Measurements from ENCODE around the gene PDCD1.

DNA sequence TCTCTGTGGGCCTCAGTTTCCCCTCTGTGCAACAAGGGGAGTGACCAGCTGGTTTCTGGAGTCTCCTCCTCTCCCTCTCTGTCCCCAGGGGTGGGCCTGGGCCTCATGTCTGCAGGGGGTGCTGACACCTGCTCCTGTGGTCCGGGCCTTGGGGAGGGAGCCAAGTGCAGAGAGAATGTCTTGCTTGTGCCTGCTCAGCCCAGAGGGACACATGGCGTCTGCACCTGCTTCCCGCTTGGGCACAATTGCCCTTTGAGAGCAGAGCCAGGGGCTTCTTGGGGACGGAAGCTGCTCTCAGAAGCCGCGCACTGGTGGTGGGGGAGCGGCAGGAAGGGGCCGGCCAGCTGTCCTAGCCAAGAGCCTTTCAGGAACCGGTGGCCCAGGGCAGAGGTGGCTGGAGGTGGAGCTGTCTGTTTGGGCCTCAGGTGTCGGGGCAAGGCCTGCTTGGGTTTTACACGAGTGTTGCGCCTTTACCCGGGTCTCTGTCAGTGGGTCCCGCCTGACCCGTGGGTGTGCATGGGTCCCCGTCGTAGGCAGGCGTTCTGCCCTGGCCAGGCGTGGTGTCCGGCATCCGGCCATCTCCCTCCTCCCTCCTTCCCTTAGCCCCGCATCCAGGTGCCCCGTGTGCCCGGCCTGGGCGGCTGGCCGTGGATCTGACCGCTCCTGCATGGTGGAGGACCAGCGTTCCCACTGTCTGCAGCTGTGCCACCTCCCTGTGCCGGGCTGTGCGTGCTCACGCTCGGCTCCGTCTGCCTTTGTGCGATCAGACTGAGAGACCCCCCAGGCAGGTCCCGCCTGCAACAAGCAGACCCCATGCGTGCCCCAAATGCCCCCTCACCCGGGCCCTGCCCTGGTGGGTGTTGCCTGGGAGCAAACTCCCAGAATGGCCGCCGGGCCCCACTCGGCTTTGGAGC is 45.7 kb downstream of the PDCD1 start:
- TF ChIP-seq, protein P1, sequence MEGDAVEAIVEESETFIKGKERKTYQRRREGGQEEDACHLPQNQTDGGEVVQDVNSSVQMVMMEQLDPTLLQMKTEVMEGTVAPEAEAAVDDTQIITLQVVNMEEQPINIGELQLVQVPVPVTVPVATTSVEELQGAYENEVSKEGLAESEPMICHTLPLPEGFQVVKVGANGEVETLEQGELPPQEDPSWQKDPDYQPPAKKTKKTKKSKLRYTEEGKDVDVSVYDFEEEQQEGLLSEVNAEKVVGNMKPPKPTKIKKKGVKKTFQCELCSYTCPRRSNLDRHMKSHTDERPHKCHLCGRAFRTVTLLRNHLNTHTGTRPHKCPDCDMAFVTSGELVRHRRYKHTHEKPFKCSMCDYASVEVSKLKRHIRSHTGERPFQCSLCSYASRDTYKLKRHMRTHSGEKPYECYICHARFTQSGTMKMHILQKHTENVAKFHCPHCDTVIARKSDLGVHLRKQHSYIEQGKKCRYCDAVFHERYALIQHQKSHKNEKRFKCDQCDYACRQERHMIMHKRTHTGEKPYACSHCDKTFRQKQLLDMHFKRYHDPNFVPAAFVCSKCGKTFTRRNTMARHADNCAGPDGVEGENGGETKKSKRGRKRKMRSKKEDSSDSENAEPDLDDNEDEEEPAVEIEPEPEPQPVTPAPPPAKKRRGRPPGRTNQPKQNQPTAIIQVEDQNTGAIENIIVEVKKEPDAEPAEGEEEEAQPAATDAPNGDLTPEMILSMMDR (conservative IDR thresholded peaks at IDR 0.05; ENCODE audit: low read length), result no peak
- TF ChIP-seq EZH2phosphoT487 (IDR thresholded peaks at IDR 0.05; ENCODE audit: borderline replicate concordance), result no peak

All from Loucy (cell line).